Lower leg skin (tissue), 4 donors: ENCODE data around the gene TTC1. TPM values are rescaled to one million over a fixed set of nuclear protein-coding genes. Genes with fewer than 3 reads are reported as not detected.

ENCODE experiments used
- DNase-seq, 2 donors: peaks; one replicate each; pipeline ENCODE4 v3.0.0-alpha.2; 2019; ENCODE audit warnings: low spot score in 2 of 2
- H3K4me3 ChIP-seq: fragments of 200-600 bp; sonication (generic); 2 replicates; pipeline ENCODE4 v1.5.1; 2017; ENCODE audit warnings: mild to moderate bottlenecking, low read depth; ENCODE audit not compliant: poor library complexity, severe bottlenecking
- CTCF ChIP-seq, 3 donors: fragments of 450-650 bp; IDR thresholded peaks; one replicate each; pipeline ENCODE4 v1.5.1; 2016; ENCODE audit warnings: antibody characterized with exemption in 3 of 3, mild to moderate bottlenecking in 3 of 3, moderate library complexity in 2 of 3
- POLR2A ChIP-seq, 2 donors: fragments of 450-650 bp; IDR thresholded peaks; one replicate each; pipeline ENCODE4 v1.6.1; 2016 to 2017; ENCODE audit warnings: antibody characterized with exemption in 2 of 2, mild to moderate bottlenecking in 1 of 2, moderate library complexity in 1 of 2
- WGBS, 2 donors: methylation state at CpG; one replicate each; pipeline ENCODE4 v1.1.5; 2018; 5-methylcytosine and 5-hydroxymethylcytosine counted together
- intact Hi-C: fragments of 100-400 bp; cut with DNase I; formaldehyde crosslinking; loops from one replicate; pipeline ENCODE4 v1.15.0; 2023; ENCODE audit warnings: low total_unique reads
- total RNA-seq, 4 donors: library from RNA; depleted of rRNA; stranded (reverse); fragments of >200 nt; gene quantifications; one replicate each; pipeline ENCODE4 v1.1.0, GENCODE V29; 2016

Gene TTC1
- total RNA-seq, 4 donors from 2014 or later = 28.5 to 39.3 (median 36.2) TPM

- TF ChIP-seq CTCF (IDR thresholded peaks at IDR 0.05) = no peak
- no peak overlapping the region for H3K4me3 ChIP-seq
- 92 to 93% methylated on average over 11 of the region's 11 CpGs for WGBS, 2 donors
- no peak for DNase-seq
- intact Hi-C loops = no loop called here
Measured at GRCh38 chr5:160092960-160093707, 84.2 kb downstream of the TTC1 start.

- intact Hi-C loops = no loop called here
- WGBS, 2 donors = 95 to 100% methylated on average over 2 of the region's 2 CpGs
Measured at GRCh38 chr5:160096178-160096577, 87.2 kb downstream of the TTC1 start.

GRCh38 chr5:160097991-160098390 lies 89.1 kb downstream of the TTC1 start:
- TF ChIP-seq CTCF (IDR thresholded peaks at IDR 0.05) (no peak), POLR2A (IDR thresholded peaks at IDR 0.05) (no peak)
- DNase-seq = no peak
- intact Hi-C loops = no loop called here
- no peak overlapping the region for H3K4me3 ChIP-seq
- 81 to 85% methylated on average over 4 of the region's 4 CpGs for WGBS, 2 donors

More at GRCh38 chr5:160096178-160096577, 87.2 kb downstream of the TTC1 start:
- TF ChIP-seq POLR2A (IDR thresholded peaks at IDR 0.05) = no peak
- no peak for TF ChIP-seq CTCF (IDR thresholded peaks at IDR 0.05)
- no peak for DNase-seq
- no peak overlapping the region for H3K4me3 ChIP-seq

- WGBS, 2 donors = 70 to 77% methylated on average over 4 of the region's 4 CpGs
- H3K4me3 ChIP-seq = no peak overlapping the region
- intact Hi-C loops = no loop called here
- TF ChIP-seq CTCF (IDR thresholded peaks at IDR 0.05) (no peak), POLR2A (IDR thresholded peaks at IDR 0.05) (no peak)
- DNase-seq = no peak
Measured at GRCh38 chr5:160105686-160106360, 96.9 kb downstream of the TTC1 start.

GRCh38 chr5:160108124-160108523 lies 99.2 kb downstream of the TTC1 start:
- no peak for DNase-seq
- H3K4me3 ChIP-seq = no peak overlapping the region
- 87 to 93% methylated on average over 2 of the region's 2 CpGs for WGBS, 2 donors
- no peak for TF ChIP-seq POLR2A (IDR thresholded peaks at IDR 0.05)
- no peak for TF ChIP-seq CTCF (IDR thresholded peaks at IDR 0.05)
- intact Hi-C loops = no loop called here

Other genes starting within 250 kb of the TTC1 start
- 1 to 10 TPM in 2 of 4 donors, under 1 TPM in 1, not detected in 1; 0.30 to 2.0 (median 2.0) TPM for gene ADRA1B, start 92.7 kb upstream of the TTC1 start, total RNA-seq
- gene PWWP2A, start 110.3 kb downstream of the TTC1 start, total RNA-seq = 10 to 100 TPM; 43.3 to 46.9 (median 46.4) TPM
- 1 to 10 TPM in 1 of 4 donors, not detected in 3; 1.0 TPM for gene FABP6, start 220.4 kb downstream of the TTC1 start, total RNA-seq